K562 (cell line): ENCODE results near the gene HDAC9. TPM values are rescaled to one million over a fixed set of nuclear protein-coding genes. Genes with fewer than 3 reads are reported as not detected.

Experiments
- ATAC-seq: fragments of 200-7000 bp; cut with Tn5 transposase; 3 replicates; pipeline ENCODE4 v1.9.1; 2020; ENCODE audit warnings: moderate library complexity
- BruUV-seq: library from RNA; stranded (reverse); fragments of 400-500 nt; replicated peaks from 2 replicates; lab custom pipeline; 2021; lab: Mats Ljungman, UMichigan
- CTCF ChIA-PET: fragments of 300-600 bp; formaldehyde crosslinking; extraction: SDS; loops from one replicate; lab custom pipeline; 2021; ENCODE audit warnings: low intra/inter-chr PET ratio; lab: Yijun Ruan, JAX
- POLR2A ChIA-PET: fragments of 300-600, 350-650 bp; sonication (Branson Sonifier 250); formaldehyde crosslinking; extraction: SDS; loops from one replicate; lab custom pipeline; 2021; ENCODE audit warnings: antibody characterized with exemption, inconsistent platforms; lab: Yijun Ruan, JAX
- DNase-seq, 4 experiments: peaks; one replicate each; pipeline versions ENCODE4 v3.0.0 to v3.0.0-alpha.2; 2011 to 2018; ENCODE audit warnings: low spot score in 3 of 4, mixed read lengths in 3 of 4; ENCODE audit errors: extremely low read depth in 1 of 4
- FAIRE-seq: peaks from 2 replicates; lab custom pipeline; 2011; peaks lifted over from hg19 to GRCh38; lab: Jason Lieb, UNC
- H2AFZ ChIP-seq: 2 replicates; pipeline ENCODE4 v1.6.0; 2011; ENCODE audit warnings: low read depth, low read length, control low read depth, inconsistent platforms
- H3K27ac ChIP-seq: fragments of 200-600 bp; 3 replicates; pipeline ENCODE4 v1.8.0; 2011; ENCODE audit warnings: low read depth, mild to moderate bottlenecking, control low read depth, inconsistent platforms, low read length, moderate library complexity, mixed read lengths; ENCODE audit errors: extremely low read depth
- H3K27me3 ChIP-seq, 2 experiments: fragments of 300-600 bp in 1 of 2; 2 replicates in 1 of 2; 3 replicates in 1 of 2; pipeline versions ENCODE4 v1.6.0 to v1.8.0; 2011; ENCODE audit warnings: inconsistent platforms in 2 of 2, low read length in 2 of 2, mild to moderate bottlenecking in 1 of 2, mixed read lengths in 1 of 2, moderate library complexity in 1 of 2; ENCODE audit not compliant: control insufficient read depth in 2 of 2, insufficient read depth in 2 of 2
- H3K36me3 ChIP-seq: fragments of 300-600 bp; 3 replicates; pipeline ENCODE4 v1.8.0; 2011; ENCODE audit warnings: mild to moderate bottlenecking, low read length, inconsistent platforms; ENCODE audit not compliant: control insufficient read depth, insufficient read depth
- H3K4me1 ChIP-seq, 2 experiments: fragments of 200-600 bp in 1 of 2; replicated peaks in 1 of 2; 2 replicates in 1 of 2; 3 replicates in 1 of 2; pipeline versions ENCODE4 v1.5.1 to v1.8.0; 2011; ENCODE audit warnings: inconsistent platforms in 2 of 2, low read length in 2 of 2, mild to moderate bottlenecking in 1 of 2, mixed read lengths in 1 of 2, moderate library complexity in 1 of 2; ENCODE audit not compliant: control insufficient read depth in 2 of 2, insufficient read depth in 2 of 2
- H3K4me2 ChIP-seq: 2 replicates; pipeline ENCODE4 v1.6.1; 2011; ENCODE audit warnings: low read length, control low read depth, inconsistent platforms, mixed read lengths; ENCODE audit not compliant: insufficient read depth
- H3K4me3 ChIP-seq: fragments of 200-600 bp; sonication (generic), shearing (Covaris generic); 2 replicates; pipeline ENCODE4 v1.5.1; 2016; ENCODE audit warnings: control low read depth, inconsistent platforms
- H3K79me2 ChIP-seq: fragments of 200-600 bp; 3 replicates; pipeline ENCODE4 v1.8.0; 2011; ENCODE audit warnings: low read length, inconsistent platforms; ENCODE audit not compliant: control insufficient read depth, insufficient read depth
- H3K9ac ChIP-seq, 2 experiments: 2 replicates each; pipeline versions ENCODE4 v1.6.0 to v1.6.1; 2011; ENCODE audit warnings: low read depth in 2 of 2, low read length in 2 of 2, control low read depth in 1 of 2, inconsistent platforms in 1 of 2, mild to moderate bottlenecking in 1 of 2, mixed read lengths in 1 of 2; ENCODE audit not compliant: insufficient read depth in 1 of 2
- H3K9me1 ChIP-seq: one replicate; pipeline ENCODE4 v1.6.0; 2011; ENCODE audit warnings: inconsistent platforms, mild to moderate bottlenecking, low read length, moderate library complexity; ENCODE audit not compliant: control insufficient read depth, insufficient read depth
- H3K9me3 ChIP-seq: replicated peaks from 2 replicates; pipeline ENCODE4 v1.5.1; 2011; ENCODE audit warnings: low read depth, low read length, inconsistent platforms; ENCODE audit not compliant: control insufficient read depth, insufficient read depth
- H4K20me1 ChIP-seq: replicated peaks from 2 replicates; pipeline ENCODE4 v1.6.1; 2011; ENCODE audit warnings: low read length, inconsistent platforms, mixed read lengths; ENCODE audit not compliant: control insufficient read depth, insufficient read depth
- FOXJ3 ChIP-seq: sonication (generic); formaldehyde crosslinking; IDR thresholded peaks from 2 replicates; pipeline ENCODE4 v1.4.0; 2020; ENCODE audit warnings: mild to moderate bottlenecking, missing genetic modification reagents
- TCF7 ChIP-seq: sonication (generic); IDR thresholded peaks from 2 replicates; pipeline ENCODE4 v1.6.1; 2016; ENCODE audit warnings: antibody characterized with exemption, borderline replicate concordance
- ZKSCAN8 ChIP-seq: fragments of 200-800 bp; sonication (Bioruptor generic); IDR thresholded peaks from 2 replicates; pipeline ENCODE4 v1.6.1; 2016; ENCODE audit warnings: missing genetic modification characterization, missing compliant biosample characterization
- WGBS: fragments of 100-300 bp; shearing (Covaris generic); methylation state at CpG from one replicate; pipeline ENCODE4 v1.1.6; 2016; ENCODE audit warnings: low coverage, mixed read lengths; ENCODE audit not compliant: insufficient coverage; ENCODE audit errors: missing lambda C conversion rate; 5-methylcytosine and 5-hydroxymethylcytosine counted together
- in situ Hi-C: fragments of 300-500 bp; cut with MboI; formaldehyde crosslinking; loops from 4 replicates; pipeline ENCODE4 v1.15.0; 2018; ENCODE audit warnings: inconsistent platforms, mixed read lengths
- intact Hi-C: fragments of 100-400 bp; cut with micrococcal nuclease; formaldehyde crosslinking; loops from 2 replicates; pipeline ENCODE4 v1.14.2; 2022
- polyA plus RNA-seq, 8 experiments: library from polyadenylated mRNA; depleted of rRNA in 4 of 8; stranded (reverse) in 5 of 8; unstranded in 3 of 8; fragments of >200 nt; fragmentation: Nextera tagmentation in 2 of 8; fragmentation: Illumina TruSeq in 1 of 8; extraction: Ambion mirVana in 2 of 8; extraction: Trizol in 1 of 8; gene quantifications; 2 replicates each; pipeline versions ENCODE4 v1.2.1 to v1.2.3, GENCODE V29; 2011 to 2014; ENCODE audit warnings: inconsistent platforms in 1 of 8, missing spikeins in 1 of 8
- total RNA-seq, 7 experiments: library from RNA; depleted of rRNA in 6 of 7; stranded (reverse); fragments of >200 nt in 6 of 7; fragmentation: Illumina TruSeq in 2 of 7; extraction: Trizol in 2 of 7; gene quantifications; 2 replicates each; pipeline versions ENCODE4 v1.2.1 to v1.2.3, GENCODE V29; 2011 to 2021; ENCODE audit warnings: low replicate concordance in 1 of 7
- TF ChIP-seq, protein P1 (sequence below): fragments of 250-450 bp; sonication (Bioruptor Pico); IDR thresholded peaks from 2 replicates; pipeline ENCODE4 v1.4.0; 2020; ENCODE audit warnings: mild to moderate bottlenecking, moderate library complexity
- TF ChIP-seq, protein P2 (sequence below): fragments of 250-450 bp; sonication (Bioruptor Pico); IDR thresholded peaks from 2 replicates; pipeline ENCODE4 v1.8.0; 2022; ENCODE audit warnings: moderate library complexity, mild to moderate bottlenecking, inconsistent platforms

The HDAC9 gene
- total and polyA plus RNA-seq, 9 of the 15 experiments (the other 6 are each of a cell fraction or from before 2014, with no cell fraction given) = 0.08 to 0.91 (median 0.33) TPM

DNA sequence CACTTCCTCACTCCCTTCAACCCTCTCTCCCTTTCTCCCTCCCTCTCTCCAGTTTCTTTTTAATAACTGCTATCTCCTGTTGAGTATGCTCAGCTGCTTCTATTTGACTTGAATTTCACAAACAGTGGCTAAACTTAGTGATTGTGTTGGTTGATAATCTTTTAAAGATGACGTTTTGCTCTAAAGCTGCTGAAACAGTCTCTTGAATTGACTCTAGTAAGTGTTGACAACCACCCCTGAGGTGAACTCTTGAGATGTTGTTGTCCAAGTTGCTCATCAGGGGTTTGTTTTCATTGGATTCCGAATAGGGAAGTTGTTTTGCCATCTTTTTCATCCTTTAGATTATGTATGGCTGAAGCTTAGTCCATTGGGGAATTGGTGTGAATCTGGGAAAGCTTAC lies 445.7 kb downstream of the HDAC9 start:
- ATAC-seq = no peak
- no peak overlapping the region for H3K9ac ChIP-seq
- ChIA-PET POLR2A (no interaction called here), CTCF (no interaction called here)
- H3K79me2 ChIP-seq = no peaks in the 10 kb centered on the region
- 0% methylated on average over 2 of the region's 2 CpGs for WGBS
- no peaks in the 10 kb centered on the region for H3K9me1 ChIP-seq
- no peak overlapping the region for H3K4me2 ChIP-seq
- no peaks in the 10 kb centered on the region for H4K20me1 ChIP-seq
- H3K27ac ChIP-seq = no peak overlapping the region
- intact Hi-C loops (no loop called here), in situ Hi-C loops (no loop called here)
- no peaks in the 10 kb centered on the region for H3K9me3 ChIP-seq
- no peak overlapping the region for H3K4me3 ChIP-seq
- no peak overlapping the region for H2AFZ ChIP-seq
- FAIRE-seq = no peak
- no peaks in the 10 kb centered on the region for H3K36me3 ChIP-seq
- no TSS peak for BruUV-seq
- no peak for DNase-seq
- no peaks in the 10 kb centered on the region for H3K27me3 ChIP-seq
- H3K4me1 ChIP-seq = no peaks in the 10 kb centered on the region
- TF ChIP-seq, protein P1, sequence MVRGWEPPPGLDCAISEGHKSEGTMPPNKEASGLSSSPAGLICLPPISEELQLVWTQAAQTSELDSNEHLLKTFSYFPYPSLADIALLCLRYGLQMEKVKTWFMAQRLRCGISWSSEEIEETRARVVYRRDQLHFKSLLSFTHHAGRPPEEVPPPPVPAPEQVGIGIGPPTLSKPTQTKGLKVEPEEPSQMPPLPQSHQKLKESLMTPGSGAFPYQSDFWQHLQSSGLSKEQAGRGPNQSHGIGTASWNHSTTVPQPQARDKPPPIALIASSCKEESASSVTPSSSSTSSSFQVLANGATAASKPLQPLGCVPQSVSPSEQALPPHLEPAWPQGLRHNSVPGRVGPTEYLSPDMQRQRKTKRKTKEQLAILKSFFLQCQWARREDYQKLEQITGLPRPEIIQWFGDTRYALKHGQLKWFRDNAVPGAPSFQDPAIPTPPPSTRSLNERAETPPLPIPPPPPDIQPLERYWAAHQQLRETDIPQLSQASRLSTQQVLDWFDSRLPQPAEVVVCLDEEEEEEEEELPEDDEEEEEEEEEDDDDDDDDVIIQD (CRISPR knock-in tag) = no peak
- TF ChIP-seq FOXJ3 (CRISPR knock-in tag) (no peak), ZKSCAN8 (no peak), TCF7 (no peak)
- TF ChIP-seq, protein P2, sequence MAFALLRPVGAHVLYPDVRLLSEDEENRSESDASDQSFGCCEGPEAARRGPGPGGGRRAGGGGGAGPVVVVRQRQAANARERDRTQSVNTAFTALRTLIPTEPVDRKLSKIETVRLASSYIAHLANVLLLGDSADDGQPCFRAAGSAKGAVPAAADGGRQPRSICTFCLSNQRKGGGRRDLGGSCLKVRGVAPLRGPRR (CRISPR knock-in tag) = no peak
